Ovary (tissue), 3 donors: ENCODE data around the gene KCTD19.

Source experiments
- EP300 ChIP-seq: sonication (generic); formaldehyde crosslinking; IDR thresholded peaks from one replicate; pipeline ENCODE4 v1.6.1; 2017; ENCODE audit warnings: antibody characterized with exemption
- TF ChIP-seq, protein P1 (sequence below), 3 donors: fragments of 450-650 bp in 2 of 3; fragments of 200-600 bp in 1 of 3; IDR thresholded peaks; one replicate each; pipeline versions ENCODE4 v1.5.1 to v1.8.0; 2016 to 2022; ENCODE audit warnings: antibody characterized with exemption in 3 of 3, mild to moderate bottlenecking in 1 of 3
- donor health status: DM: no; HTN: no; CAD: no.

DNA sequence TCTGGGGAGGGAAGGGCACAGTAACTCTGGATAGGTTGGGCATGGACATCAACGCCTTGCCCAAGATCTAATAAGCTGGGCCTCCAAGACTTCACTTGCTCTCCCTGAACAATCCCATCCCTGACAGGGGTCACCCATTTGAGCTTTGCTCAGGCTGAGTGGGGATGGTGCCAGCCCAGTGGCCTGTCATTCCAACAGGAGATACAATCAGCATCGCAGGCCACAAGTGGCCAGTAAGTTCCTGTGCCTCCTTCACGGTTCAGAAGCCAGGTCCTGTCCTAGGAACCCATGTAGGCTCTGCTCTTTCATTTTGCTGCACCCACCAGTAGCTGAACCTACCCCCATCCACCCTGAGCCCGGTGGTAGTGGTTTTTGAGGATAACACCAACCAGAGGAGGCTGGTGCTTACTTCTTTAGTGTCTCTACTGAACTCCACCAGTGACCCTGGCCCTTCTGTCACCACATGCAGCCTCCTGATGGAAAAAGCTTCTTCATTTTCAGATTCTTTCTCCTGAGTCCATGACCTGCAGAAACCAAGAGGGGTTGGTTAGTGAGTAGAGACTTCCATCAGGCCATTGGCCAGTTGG, 32.3 kb downstream of the KCTD19 start:
- TF ChIP-seq, protein P1, sequence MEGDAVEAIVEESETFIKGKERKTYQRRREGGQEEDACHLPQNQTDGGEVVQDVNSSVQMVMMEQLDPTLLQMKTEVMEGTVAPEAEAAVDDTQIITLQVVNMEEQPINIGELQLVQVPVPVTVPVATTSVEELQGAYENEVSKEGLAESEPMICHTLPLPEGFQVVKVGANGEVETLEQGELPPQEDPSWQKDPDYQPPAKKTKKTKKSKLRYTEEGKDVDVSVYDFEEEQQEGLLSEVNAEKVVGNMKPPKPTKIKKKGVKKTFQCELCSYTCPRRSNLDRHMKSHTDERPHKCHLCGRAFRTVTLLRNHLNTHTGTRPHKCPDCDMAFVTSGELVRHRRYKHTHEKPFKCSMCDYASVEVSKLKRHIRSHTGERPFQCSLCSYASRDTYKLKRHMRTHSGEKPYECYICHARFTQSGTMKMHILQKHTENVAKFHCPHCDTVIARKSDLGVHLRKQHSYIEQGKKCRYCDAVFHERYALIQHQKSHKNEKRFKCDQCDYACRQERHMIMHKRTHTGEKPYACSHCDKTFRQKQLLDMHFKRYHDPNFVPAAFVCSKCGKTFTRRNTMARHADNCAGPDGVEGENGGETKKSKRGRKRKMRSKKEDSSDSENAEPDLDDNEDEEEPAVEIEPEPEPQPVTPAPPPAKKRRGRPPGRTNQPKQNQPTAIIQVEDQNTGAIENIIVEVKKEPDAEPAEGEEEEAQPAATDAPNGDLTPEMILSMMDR (IDR thresholded peaks at IDR 0.05), result no peak
- TF ChIP-seq EP300, result no peak
